GM21360 (cell line): Measurements from ENCODE around the gene CFAP107.
"Not testable (repeated sequence)": the region's sequence is repeated elsewhere in the genome, so short reads cannot be mapped to it uniquely, and the experiment has no call there.

Experiments
- ATAC-seq: cut with Tn5 transposase; IDR thresholded peaks from one replicate; pipeline ENCODE4 v1.9.1; 2021; ENCODE audit warnings: mild to moderate bottlenecking, moderate library complexity; ENCODE audit not compliant: unreplicated experiment

CFAP107 gene

GRCh38 chr1:12745992-12746323, at the start of gene CFAP107:
TSS of gene CFAP107 (plus strand) at chr1:12746200. CDS start at chr1:12746431, 231 bp downstream.
- ATAC-seq = no peak

- ATAC-seq = no peak
Measured at GRCh38 chr1:12696658-12697057, 49.3 kb upstream of the CFAP107 start.

GRCh38 chr1:12697397-12697796, 48.6 kb upstream of the CFAP107 start:
- no peak for ATAC-seq

- no peak for ATAC-seq
Measured at GRCh38 chr1:12703821-12704451, 42.1 kb upstream of the CFAP107 start.

- no peak for ATAC-seq
Measured at GRCh38 chr1:12706061-12706460, 39.9 kb upstream of the CFAP107 start.

- no peak for ATAC-seq
Measured at GRCh38 chr1:12708396-12709090, 37.5 kb upstream of the CFAP107 start.

GRCh38 chr1:12709091-12709491, 36.9 kb upstream of the CFAP107 start:
- no peak for ATAC-seq

GRCh38 chr1:12709696-12710095, 36.3 kb upstream of the CFAP107 start:
- ATAC-seq = no peak

- ATAC-seq = no peak
Measured at GRCh38 chr1:12711536-12711935, 34.5 kb upstream of the CFAP107 start.

- ATAC-seq = no peak
Measured at GRCh38 chr1:12712076-12712475, 33.9 kb upstream of the CFAP107 start.

GRCh38 chr1:12712929-12713328, 33.1 kb upstream of the CFAP107 start:
- ATAC-seq = no peak

GRCh38 chr1:12713651-12714050, 32.3 kb upstream of the CFAP107 start:
- not testable (repeated sequence) for ATAC-seq

- ATAC-seq = no peak
Measured at GRCh38 chr1:12714710-12715475, 31.1 kb upstream of the CFAP107 start.

- no peak for ATAC-seq
Measured at GRCh38 chr1:12715896-12716437, 30.0 kb upstream of the CFAP107 start, which contains the start of gene AADACL3. TSS of gene AADACL3 (plus strand) at chr1:12716110. CDS start at chr1:12716177, 67 bp downstream.

- ATAC-seq = no peak
Measured at GRCh38 chr1:12717301-12717838, 28.6 kb upstream of the CFAP107 start.

GRCh38 chr1:12722626-12723025, 23.4 kb upstream of the CFAP107 start:
- ATAC-seq = no peak

- no peak for ATAC-seq
Measured at GRCh38 chr1:12728391-12728790, 17.6 kb upstream of the CFAP107 start.

GRCh38 chr1:12730156-12730555, 15.8 kb upstream of the CFAP107 start:
- no peak for ATAC-seq

GRCh38 chr1:12731084-12731483, 14.9 kb upstream of the CFAP107 start:
- ATAC-seq = not testable (repeated sequence)

GRCh38 chr1:12734651-12735050, 11.3 kb upstream of the CFAP107 start:
- ATAC-seq = no peak

- ATAC-seq = no peak
Measured at GRCh38 chr1:12738934-12739333, 7.1 kb upstream of the CFAP107 start.
